KMS-11 (cell line): Measurements from ENCODE around the gene RPS6KA2.

Source experiments
- H2AFZ ChIP-seq: fragments of 200-600 bp; sonication (generic); 2 replicates; pipeline ENCODE4 v1.6.1; 2016; ENCODE audit warnings: antibody characterized with exemption, mixed run types, low read depth
- H3K27ac ChIP-seq: fragments of 200-600 bp; sonication (generic); 2 replicates; pipeline ENCODE4 v1.6.1; 2016; ENCODE audit warnings: mild to moderate bottlenecking, mixed run types
- H3K27me3 ChIP-seq: fragments of 200-600 bp; sonication (generic); 2 replicates; pipeline ENCODE4 v1.6.1; 2017; ENCODE audit warnings: mild to moderate bottlenecking, low read depth, mixed run types, moderate library complexity; ENCODE audit not compliant: insufficient read depth
- H3K36me3 ChIP-seq: fragments of 200-600 bp; sonication (generic); 2 replicates; pipeline ENCODE4 v1.6.1; 2017; ENCODE audit warnings: mild to moderate bottlenecking, mixed run types; ENCODE audit not compliant: insufficient read depth
- H3K4me1 ChIP-seq: fragments of 200-600 bp; sonication (generic); 2 replicates; pipeline ENCODE4 v1.6.1; 2016; ENCODE audit warnings: mild to moderate bottlenecking, low read depth, mixed run types; ENCODE audit not compliant: poor library complexity, severe bottlenecking
- H3K4me2 ChIP-seq: fragments of 200-600 bp; sonication (generic); 2 replicates; pipeline ENCODE4 v1.7.0; 2016; ENCODE audit warnings: mild to moderate bottlenecking, mixed run types
- H3K4me3 ChIP-seq: fragments of 200-600 bp; sonication (generic); IDR thresholded peaks from 2 replicates; pipeline ENCODE4 v1.6.1; 2017; ENCODE audit warnings: low read depth, low read length, mixed read lengths; ENCODE audit not compliant: insufficient read depth
- H3K79me2 ChIP-seq: fragments of 200-600 bp; sonication (generic); 2 replicates; pipeline ENCODE4 v1.6.1; 2016; ENCODE audit warnings: low read depth, mixed run types; ENCODE audit not compliant: insufficient read depth
- H3K9ac ChIP-seq: fragments of 200-600 bp; sonication (generic); 2 replicates; pipeline ENCODE4 v1.6.1; 2016; ENCODE audit warnings: mild to moderate bottlenecking, mixed run types
- H4K20me1 ChIP-seq: fragments of 200-600 bp; sonication (generic); 2 replicates; pipeline ENCODE4 v1.6.1; 2016; ENCODE audit warnings: mild to moderate bottlenecking, mixed run types; ENCODE audit not compliant: insufficient read depth
- TF ChIP-seq, protein P1 (sequence below): fragments of 200-600 bp; sonication (generic); conservative IDR thresholded peaks from 2 replicates; pipeline ENCODE4 v1.6.1; 2017; ENCODE audit warnings: low read depth, mild to moderate bottlenecking, antibody characterized with exemption, low read length, moderate library complexity, mixed read lengths

The RPS6KA2 gene

DNA sequence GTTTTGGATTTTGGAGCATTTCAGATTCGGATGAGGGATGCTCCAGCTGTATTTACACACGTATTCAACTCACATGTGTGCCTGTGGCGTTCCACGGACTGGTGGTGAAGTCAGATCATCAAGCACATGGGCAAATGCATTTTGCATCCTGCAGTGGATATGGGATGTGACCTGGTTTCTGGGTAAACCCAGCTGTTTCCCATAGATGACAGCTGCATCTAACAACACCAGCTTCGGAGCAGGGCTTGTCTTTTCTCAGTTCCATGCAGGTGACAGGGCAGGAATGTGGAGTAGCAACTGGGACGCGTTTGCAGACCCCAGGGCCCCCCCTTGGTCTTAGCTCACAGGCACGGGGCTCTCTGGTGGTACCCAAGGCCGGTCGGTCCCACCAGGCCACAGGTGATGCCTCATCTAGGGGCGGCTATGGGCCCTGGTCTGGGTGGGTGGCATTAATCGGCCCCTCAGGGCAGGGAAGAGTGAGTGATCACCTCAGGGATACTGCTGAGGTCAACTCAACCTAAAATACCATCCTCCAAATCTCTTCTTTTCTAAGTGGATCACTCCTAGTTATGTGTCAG lies 123.8 kb downstream of the RPS6KA2 start:
- Histone ChIP-seq H3K4me1 (no peaks in the 10 kb centered on the region), H4K20me1 (no peaks in the 10 kb centered on the region), H3K9ac (no peak overlapping the region), H3K27me3 (no peaks in the 10 kb centered on the region), H3K36me3 (no peaks in the 10 kb centered on the region), H3K27ac (no peak overlapping the region), H3K4me3 (no peak overlapping the region), H3K79me2 (no peaks in the 10 kb centered on the region), H2AFZ (no peak overlapping the region), H3K4me2 (no peak overlapping the region)
- TF ChIP-seq, protein P1, sequence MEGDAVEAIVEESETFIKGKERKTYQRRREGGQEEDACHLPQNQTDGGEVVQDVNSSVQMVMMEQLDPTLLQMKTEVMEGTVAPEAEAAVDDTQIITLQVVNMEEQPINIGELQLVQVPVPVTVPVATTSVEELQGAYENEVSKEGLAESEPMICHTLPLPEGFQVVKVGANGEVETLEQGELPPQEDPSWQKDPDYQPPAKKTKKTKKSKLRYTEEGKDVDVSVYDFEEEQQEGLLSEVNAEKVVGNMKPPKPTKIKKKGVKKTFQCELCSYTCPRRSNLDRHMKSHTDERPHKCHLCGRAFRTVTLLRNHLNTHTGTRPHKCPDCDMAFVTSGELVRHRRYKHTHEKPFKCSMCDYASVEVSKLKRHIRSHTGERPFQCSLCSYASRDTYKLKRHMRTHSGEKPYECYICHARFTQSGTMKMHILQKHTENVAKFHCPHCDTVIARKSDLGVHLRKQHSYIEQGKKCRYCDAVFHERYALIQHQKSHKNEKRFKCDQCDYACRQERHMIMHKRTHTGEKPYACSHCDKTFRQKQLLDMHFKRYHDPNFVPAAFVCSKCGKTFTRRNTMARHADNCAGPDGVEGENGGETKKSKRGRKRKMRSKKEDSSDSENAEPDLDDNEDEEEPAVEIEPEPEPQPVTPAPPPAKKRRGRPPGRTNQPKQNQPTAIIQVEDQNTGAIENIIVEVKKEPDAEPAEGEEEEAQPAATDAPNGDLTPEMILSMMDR = no peak

- no peaks in the 10 kb centered on the region for H3K4me1 ChIP-seq
- H3K4me3 ChIP-seq = no peak overlapping the region
- TF ChIP-seq, protein P1 = no peak
- H2AFZ ChIP-seq = no peak overlapping the region
- no peaks in the 10 kb centered on the region for H3K27me3 ChIP-seq
- no peak overlapping the region for H3K27ac ChIP-seq
- no peak overlapping the region for H3K4me2 ChIP-seq
- no peak overlapping the region for H3K9ac ChIP-seq
- no peaks in the 10 kb centered on the region for H3K36me3 ChIP-seq
- H4K20me1 ChIP-seq = no peaks in the 10 kb centered on the region
- no peaks in the 10 kb centered on the region for H3K79me2 ChIP-seq
These were observed 124.6 kb downstream of the RPS6KA2 start for GRCh38 chr6:166502453-166502852.

- Histone ChIP-seq H3K4me1 (no peaks in the 10 kb centered on the region), H4K20me1 (no peaks in the 10 kb centered on the region), H3K4me3 (no peak overlapping the region), H3K4me2 (no peak overlapping the region), H3K79me2 (no peaks in the 10 kb centered on the region), H2AFZ (no peak overlapping the region), H3K9ac (no peak overlapping the region), H3K27ac (no peak overlapping the region), H3K27me3 (no peaks in the 10 kb centered on the region), H3K36me3 (no peaks in the 10 kb centered on the region)
- TF ChIP-seq, protein P1 = no peak
These were observed 125.8 kb downstream of the RPS6KA2 start for GRCh38 chr6:166501246-166501645.

GRCh38 chr6:166500246-166500645 lies 126.8 kb downstream of the RPS6KA2 start:
- Histone ChIP-seq H3K4me2 (no peak overlapping the region), H3K79me2 (no peaks in the 10 kb centered on the region), H3K27me3 (no peaks in the 10 kb centered on the region), H3K9ac (no peak overlapping the region), H3K4me3 (no peak overlapping the region), H2AFZ (no peak overlapping the region), H3K27ac (no peak overlapping the region), H3K4me1 (no peaks in the 10 kb centered on the region), H4K20me1 (no peaks in the 10 kb centered on the region), H3K36me3 (no peaks in the 10 kb centered on the region)
- TF ChIP-seq, protein P1 = no peak
